HepG2 (cell line): Measurements from ENCODE around the gene ZNF888. TPM values are rescaled to one million over a fixed set of nuclear protein-coding genes. Genes with fewer than 3 reads are reported as not detected.
A peak's percentile ranks its signal among the peaks of the same experiment; 100 is the strongest.

ENCODE experiments used
- GATA4 ChIP-seq: sonication (generic); IDR thresholded peaks from 2 replicates; pipeline ENCODE4 v1.6.1; 2016; ENCODE audit warnings: antibody characterized with exemption, low read depth, borderline replicate concordance
- GTF2F1 ChIP-seq: fragments of 150-350 bp; IDR thresholded peaks from 2 replicates; pipeline ENCODE4 v1.6.1; 2014; ENCODE audit warnings: low read length
- HCFC1 ChIP-seq: fragments of 150-350 bp; IDR thresholded peaks from 2 replicates; pipeline ENCODE4 v1.6.1; 2014; ENCODE audit warnings: low read depth, low read length
- IKZF5 ChIP-seq: IDR thresholded peaks from 2 replicates; pipeline ENCODE4 v1.6.1; 2018; ENCODE audit warnings: missing genetic modification reagents, mild to moderate bottlenecking, missing compliant biosample characterization
- KDM5B ChIP-seq: sonication (generic); formaldehyde crosslinking; IDR thresholded peaks from 2 replicates; pipeline ENCODE4 v1.4.0; 2020; ENCODE audit warnings: missing genetic modification reagents, mild to moderate bottlenecking, borderline replicate concordance
- KLF9 ChIP-seq: IDR thresholded peaks from 2 replicates; pipeline ENCODE4 v1.6.1; 2016; ENCODE audit warnings: low read depth
- MAX ChIP-seq: IDR thresholded peaks from 2 replicates; pipeline ENCODE4 v1.6.1; 2012; ENCODE audit warnings: inconsistent platforms
- MEIS2 ChIP-seq: sonication (generic); formaldehyde crosslinking; IDR thresholded peaks from 2 replicates; pipeline ENCODE4 v1.9.0; 2021; ENCODE audit warnings: mild to moderate bottlenecking, missing genetic modification reagents
- NFE2L2 ChIP-seq: fragments of 150-350 bp; IDR thresholded peaks from 2 replicates; pipeline ENCODE4 v1.6.1; 2014; ENCODE audit warnings: low read length
- PATZ1 ChIP-seq: sonication (generic); formaldehyde crosslinking; IDR thresholded peaks from 2 replicates; pipeline ENCODE4 v1.4.0; 2020; ENCODE audit warnings: missing genetic modification reagents
- PHF5A ChIP-seq: IDR thresholded peaks from one replicate; pipeline ENCODE4 v1.6.1; 2018; ENCODE audit warnings: low read depth, missing genetic modification reagents; ENCODE audit not compliant: unreplicated experiment
- RFX1 ChIP-seq: fragments of 450-650 bp; IDR thresholded peaks from 2 replicates; pipeline ENCODE4 v1.6.1; 2017
- SNAPC4 ChIP-seq: sonication (generic); formaldehyde crosslinking; IDR thresholded peaks from 2 replicates; pipeline ENCODE4 v1.4.0; 2020; ENCODE audit warnings: mild to moderate bottlenecking, missing genetic modification reagents
- U2AF2 ChIP-seq: fragments of 200-400 bp; formaldehyde crosslinking; IDR thresholded peaks from 2 replicates; pipeline ENCODE4 v1.6.1; 2017; ENCODE audit warnings: low read depth, mild to moderate bottlenecking, low read length
- ZFP36 ChIP-seq: fragments of 150-350 bp; IDR thresholded peaks from 2 replicates; pipeline ENCODE4 v1.6.1; 2018; ENCODE audit warnings: borderline replicate concordance, low read length, low read depth; ENCODE audit not compliant: partially characterized antibody
- ZNF121 ChIP-seq: sonication (generic); formaldehyde crosslinking; IDR thresholded peaks from 2 replicates; pipeline ENCODE4 v1.5.0; 2020; ENCODE audit warnings: mild to moderate bottlenecking, missing genetic modification reagents
- ZNF160 ChIP-seq: sonication (generic); formaldehyde crosslinking; IDR thresholded peaks from 2 replicates; pipeline ENCODE4 v1.8.0; 2022; ENCODE audit warnings: mild to moderate bottlenecking, inconsistent platforms, missing genetic modification reagents
- ZNF770 ChIP-seq: sonication (generic); formaldehyde crosslinking; IDR thresholded peaks from 2 replicates; pipeline ENCODE4 v1.5.0; 2020; ENCODE audit warnings: mild to moderate bottlenecking, missing genetic modification reagents
- ZNF777 ChIP-seq: sonication (generic); formaldehyde crosslinking; IDR thresholded peaks from 2 replicates; pipeline ENCODE4 v1.4.0; 2020; ENCODE audit warnings: missing genetic modification reagents
- ZNF879 ChIP-seq: sonication (generic); formaldehyde crosslinking; IDR thresholded peaks from 2 replicates; pipeline ENCODE4 v1.8.1; 2023; ENCODE audit warnings: missing genetic modification reagents
- polyA plus RNA-seq, 8 experiments: library from polyadenylated mRNA; depleted of rRNA in 3 of 8; stranded (reverse) in 7 of 8; unstranded in 1 of 8; fragments of >200 nt; fragmentation: Illumina TruSeq in 4 of 8; extraction: Trizol in 4 of 8; gene quantifications; 2 replicates each; pipeline versions ENCODE4 v1.2.1 to v1.2.3, GENCODE V29; 2011 to 2016; ENCODE audit warnings: low read depth in 4 of 8, missing spikeins in 1 of 8, mixed read lengths in 1 of 8; ENCODE audit not compliant: insufficient read depth in 1 of 8
- total RNA-seq, 5 experiments: library from RNA; depleted of rRNA; stranded (reverse); fragments of >200 nt; fragmentation: Illumina TruSeq; extraction: Trizol; gene quantifications; 2 replicates each; pipeline ENCODE4 v1.2.3, GENCODE V29; 2016; ENCODE audit warnings: low read depth in 1 of 5

ZNF888 gene
- total and polyA plus RNA-seq, 2 of the 13 experiments (the other 11 are each of a cell fraction or from before 2014, with no cell fraction given), result 1.7 to 7.6 TPM

- TF ChIP-seq MEIS2 (CRISPR knock-in tag) (no peak), RFX1 (no peak), MAX (peak; percentile 23), ZNF879 (CRISPR knock-in tag) (no peak), PHF5A (no peak), KLF9 (CRISPR knock-in tag) (no peak), IKZF5 (CRISPR knock-in tag) (no peak), ZFP36 (no peak), ZNF770 (CRISPR knock-in tag) (peak; percentile 31; the same call in 1 of the 2 replicates), ZNF160 (CRISPR knock-in tag) (0 out of 2 replicates have a peak, but pooled peaks have one; percentile 46), ZNF777 (CRISPR knock-in tag) (no peak), SNAPC4 (CRISPR knock-in tag) (no peak), PATZ1 (peak; percentile 59), ZNF121 (0 out of 2 replicates have a peak, but pooled peaks have one; percentile 9), NFE2L2 (no peak), GTF2F1 (no peak), U2AF2 (no peak), HCFC1 (no peak), GATA4 (no peak), KDM5B (CRISPR knock-in tag) (0 out of 2 replicates have a peak, but pooled peaks have one; percentile 43)
Measured at GRCh38 chr19:52942386-52943133, 19.3 kb upstream of the ZNF888 start (continued).
